Left lung (tissue), 10 donors: ENCODE measurements around the gene AGMO. TPM values are rescaled to one million over a fixed set of nuclear protein-coding genes. Genes with fewer than 3 reads are reported as not detected.

Experiments
- ATAC-seq: fragments of 200-7000 bp; cut with Tn5 transposase; one replicate; pipeline ENCODE4 v1.9.1; 2020; ENCODE audit warnings: moderate library complexity
- DNase-seq, 4 donors: peaks; one replicate each; pipeline ENCODE4 v3.0.0-alpha.2; 2013 to 2020
- H3K27ac ChIP-seq, 2 donors: fragments of 200-600 bp; sonication (generic) in 1 of 2; one replicate each; pipeline versions ENCODE4 v1.5.0 to v1.8.0; 2020 to 2021
- H3K27me3 ChIP-seq, 2 donors: fragments of 200-600 bp; sonication (generic) in 1 of 2; one replicate each; pipeline versions ENCODE4 v1.5.0 to v1.8.0; 2020 to 2021
- H3K36me3 ChIP-seq, 2 donors: fragments of 200-600 bp; sonication (generic) in 1 of 2; one replicate each; pipeline versions ENCODE4 v1.5.0 to v1.8.0; 2020 to 2021
- H3K4me1 ChIP-seq, 2 donors: fragments of 200-600 bp; one replicate each; pipeline ENCODE4 v1.8.0; 2021
- H3K4me3 ChIP-seq, 2 donors: fragments of 200-600 bp; sonication (generic) in 1 of 2; one replicate each; pipeline versions ENCODE4 v1.5.0 to v1.8.0; 2020 to 2021; ENCODE audit warnings: mild to moderate bottlenecking in 1 of 2
- H3K9me3 ChIP-seq, 2 donors: fragments of 200-600 bp; sonication (generic) in 1 of 2; one replicate each; pipeline versions ENCODE4 v1.5.0 to v1.8.0; 2020 to 2021
- intact Hi-C, 2 donors: fragments of 100-400 bp; cut with DNase I; formaldehyde crosslinking; loops; one replicate each; pipeline versions ENCODE4 v1.11.2 to v1.14.2; 2022
- polyA plus RNA-seq, 6 donors: library from polyadenylated mRNA; unstranded; fragments of 120-200 nt; gene quantifications; one replicate each; pipeline ENCODE4 v1.2.1, GENCODE V29; 2013; ENCODE audit not compliant: insufficient read length in 6 of 6
- total RNA-seq, 2 donors: library from RNA; stranded (reverse); fragmentation: NEBNext Ultra II Directional; extraction: Animal tissue kit (Norgen Biotek cat#: 25700); gene quantifications; one replicate each; pipeline ENCODE4 v1.2.1, GENCODE V29; 2021
- TF ChIP-seq, protein P1 (sequence below), 2 donors: fragments of 200-600 bp; sonication (generic) in 1 of 2; IDR thresholded peaks; one replicate each; pipeline versions ENCODE4 v1.5.0 to v1.8.0; 2021; ENCODE audit warnings: antibody characterized with exemption in 2 of 2
- donor health status: DM: no; HTN: yes; CAD: no.
- donor health status: DM: no; HTN: no; CAD: no.

The AGMO gene
- total and polyA plus RNA-seq, 8 donors: 0.32 to 0.85 (median 0.42) TPM

DNA sequence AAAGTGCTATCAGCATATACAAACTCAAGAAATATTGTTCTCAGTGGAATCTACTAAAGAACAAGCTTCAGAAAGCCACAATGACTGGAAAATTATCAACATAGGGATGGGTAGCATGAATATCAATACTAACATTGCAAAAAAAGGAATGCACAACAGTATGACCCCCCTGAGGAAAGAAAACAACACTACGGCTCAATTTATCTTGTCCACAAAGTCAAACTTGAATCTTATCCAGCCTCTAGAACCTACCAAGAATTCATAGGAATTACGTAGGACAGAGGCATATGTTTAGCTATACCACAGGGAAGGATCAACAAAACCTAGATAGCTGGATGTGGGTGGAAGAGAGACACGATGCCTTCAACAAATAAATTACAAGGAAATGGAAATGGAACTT is 54.6 kb downstream of the AGMO start:
- intact Hi-C loops: no loop called here
- Histone ChIP-seq H3K36me3 (no peaks in the 10 kb centered on the region), H3K4me3 (no peak overlapping the region), H3K4me1 (no peaks in the 10 kb centered on the region), H3K9me3 (no peaks in the 10 kb centered on the region), H3K27ac (no peak overlapping the region), H3K27me3 (no peaks in the 10 kb centered on the region)
- TF ChIP-seq, protein P1, sequence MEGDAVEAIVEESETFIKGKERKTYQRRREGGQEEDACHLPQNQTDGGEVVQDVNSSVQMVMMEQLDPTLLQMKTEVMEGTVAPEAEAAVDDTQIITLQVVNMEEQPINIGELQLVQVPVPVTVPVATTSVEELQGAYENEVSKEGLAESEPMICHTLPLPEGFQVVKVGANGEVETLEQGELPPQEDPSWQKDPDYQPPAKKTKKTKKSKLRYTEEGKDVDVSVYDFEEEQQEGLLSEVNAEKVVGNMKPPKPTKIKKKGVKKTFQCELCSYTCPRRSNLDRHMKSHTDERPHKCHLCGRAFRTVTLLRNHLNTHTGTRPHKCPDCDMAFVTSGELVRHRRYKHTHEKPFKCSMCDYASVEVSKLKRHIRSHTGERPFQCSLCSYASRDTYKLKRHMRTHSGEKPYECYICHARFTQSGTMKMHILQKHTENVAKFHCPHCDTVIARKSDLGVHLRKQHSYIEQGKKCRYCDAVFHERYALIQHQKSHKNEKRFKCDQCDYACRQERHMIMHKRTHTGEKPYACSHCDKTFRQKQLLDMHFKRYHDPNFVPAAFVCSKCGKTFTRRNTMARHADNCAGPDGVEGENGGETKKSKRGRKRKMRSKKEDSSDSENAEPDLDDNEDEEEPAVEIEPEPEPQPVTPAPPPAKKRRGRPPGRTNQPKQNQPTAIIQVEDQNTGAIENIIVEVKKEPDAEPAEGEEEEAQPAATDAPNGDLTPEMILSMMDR (IDR thresholded peaks at IDR 0.05): no peak
- ATAC-seq (no peak), DNase-seq (no peak)

DNA sequence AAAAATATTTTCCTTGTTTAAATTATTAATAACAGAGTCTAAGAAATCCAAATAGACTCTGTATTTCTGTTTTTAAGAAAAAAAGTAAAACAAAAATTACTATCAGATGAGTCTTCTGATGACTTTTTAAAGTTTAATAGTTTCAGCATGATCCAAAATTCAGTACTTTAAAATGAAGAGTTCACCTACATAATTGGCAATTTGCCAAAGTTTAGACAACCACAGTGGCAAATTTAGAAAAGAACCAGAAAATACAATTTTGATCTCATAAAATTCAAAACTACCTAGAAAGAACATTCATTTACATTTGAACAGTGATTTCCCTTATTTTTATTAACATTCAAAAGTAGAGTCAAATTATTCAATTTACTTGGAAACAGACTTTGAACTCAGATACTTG is 56.1 kb downstream of the AGMO start:
- Histone ChIP-seq H3K4me3 (no peak overlapping the region), H3K27ac (no peak overlapping the region), H3K36me3 (no peaks in the 10 kb centered on the region), H3K9me3 (no peaks in the 10 kb centered on the region), H3K27me3 (no peaks in the 10 kb centered on the region), H3K4me1 (no peaks in the 10 kb centered on the region)
- TF ChIP-seq, protein P1 (IDR thresholded peaks at IDR 0.05): no peak
- ATAC-seq (no peak), DNase-seq (no peak)
- intact Hi-C loops: no loop called here

DNA sequence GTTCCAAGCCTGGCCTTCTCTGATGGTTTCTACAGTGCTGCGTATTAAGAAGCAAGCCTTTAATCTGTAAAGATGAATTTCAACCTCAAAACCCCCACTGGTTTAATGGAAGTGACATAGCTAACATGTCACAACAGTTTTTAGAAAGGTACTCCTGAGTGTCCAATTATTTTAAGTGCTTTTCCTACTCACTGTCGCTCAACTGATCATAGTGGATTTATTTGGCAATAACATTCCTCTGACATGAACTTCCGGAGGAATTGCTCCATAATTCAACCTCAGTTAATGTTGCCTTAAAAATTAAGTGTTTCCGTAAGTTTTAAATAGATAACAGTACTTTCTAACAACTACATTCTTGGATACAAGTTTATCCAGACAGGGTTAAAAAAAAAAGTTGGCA is 57.5 kb downstream of the AGMO start:
- TF ChIP-seq, protein P1 (IDR thresholded peaks at IDR 0.05): no peak
- H3K4me3 ChIP-seq: no peak overlapping the region
- H3K27ac ChIP-seq: no peak overlapping the region
- intact Hi-C loops: no loop called here
- no peaks in the 10 kb centered on the region for H3K36me3 ChIP-seq
- DNase-seq: no peak
- no peaks in the 10 kb centered on the region for H3K9me3 ChIP-seq
- no peaks in the 10 kb centered on the region for H3K27me3 ChIP-seq
- no peaks in the 10 kb centered on the region for H3K4me1 ChIP-seq
- no peak for ATAC-seq

GRCh38 chr7:15503603-15504290 is 58.1 kb downstream of the AGMO start:
- Histone ChIP-seq H3K9me3 (no peaks in the 10 kb centered on the region), H3K4me3 (no peak overlapping the region), H3K4me1 (no peaks in the 10 kb centered on the region), H3K27ac (no peak overlapping the region), H3K36me3 (no peaks in the 10 kb centered on the region), H3K27me3 (no peaks in the 10 kb centered on the region)
- no peak for ATAC-seq
- intact Hi-C loops: no loop called here
- no peak for DNase-seq
- TF ChIP-seq, protein P1 (IDR thresholded peaks at IDR 0.05): no peak

GRCh38 chr7:15498465-15498864 is 63.4 kb downstream of the AGMO start:
- TF ChIP-seq, protein P1 (IDR thresholded peaks at IDR 0.05): no peak
- no peak for ATAC-seq
- intact Hi-C loops: no loop called here

More at GRCh38 chr7:15498465-15498864, 63.4 kb downstream of the AGMO start:
- Histone ChIP-seq H3K4me3 (no peak overlapping the region), H3K27ac (no peak overlapping the region), H3K27me3 (no peaks in the 10 kb centered on the region), H3K4me1 (no peaks in the 10 kb centered on the region), H3K9me3 (peaks cover 0 to 4% of the 10 kb centered on the region in 2 donors), H3K36me3 (no peaks in the 10 kb centered on the region)
- DNase-seq: no peak
